Coronary artery (tissue), 2 donors: ENCODE results near the gene EGR4.

Source experiments
- DNase-seq: peaks from one replicate; pipeline ENCODE4 v3.0.0-alpha.2; 2017; ENCODE audit warnings: low spot score
- H3K27ac ChIP-seq, 2 donors: fragments of 200-600 bp; sonication (generic); one replicate each; pipeline ENCODE4 v1.5.1; 2016 to 2019
- H3K4me3 ChIP-seq: fragments of 200-600 bp; sonication (generic); 2 replicates; pipeline ENCODE4 v1.5.1; 2016; ENCODE audit warnings: mild to moderate bottlenecking, moderate library complexity
- TF ChIP-seq, protein P1 (sequence below): fragments of 200-600 bp; sonication (generic); IDR thresholded peaks from one replicate; pipeline ENCODE4 v1.5.1; 2019; ENCODE audit warnings: antibody characterized with exemption

EGR4 gene

DNA sequence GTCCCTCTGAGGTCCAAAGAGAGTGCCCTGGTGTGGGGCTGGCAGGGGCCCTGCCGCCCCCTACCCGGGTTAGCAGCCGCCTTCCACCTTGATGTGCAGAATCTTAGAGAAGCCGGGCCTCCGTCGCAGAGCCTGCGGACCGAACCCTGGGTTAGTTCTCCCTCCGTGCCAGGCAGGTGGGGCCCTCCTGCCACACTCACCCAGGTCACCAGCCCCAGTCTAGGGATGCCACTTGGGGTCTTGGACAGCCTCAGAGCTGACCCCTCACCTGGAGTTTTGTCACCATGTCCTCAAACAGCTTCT is 34.5 kb downstream of the EGR4 start:
- no peak for DNase-seq
- no peak overlapping the region for H3K27ac ChIP-seq
- H3K4me3 ChIP-seq, result no peak overlapping the region
- TF ChIP-seq, protein P1, sequence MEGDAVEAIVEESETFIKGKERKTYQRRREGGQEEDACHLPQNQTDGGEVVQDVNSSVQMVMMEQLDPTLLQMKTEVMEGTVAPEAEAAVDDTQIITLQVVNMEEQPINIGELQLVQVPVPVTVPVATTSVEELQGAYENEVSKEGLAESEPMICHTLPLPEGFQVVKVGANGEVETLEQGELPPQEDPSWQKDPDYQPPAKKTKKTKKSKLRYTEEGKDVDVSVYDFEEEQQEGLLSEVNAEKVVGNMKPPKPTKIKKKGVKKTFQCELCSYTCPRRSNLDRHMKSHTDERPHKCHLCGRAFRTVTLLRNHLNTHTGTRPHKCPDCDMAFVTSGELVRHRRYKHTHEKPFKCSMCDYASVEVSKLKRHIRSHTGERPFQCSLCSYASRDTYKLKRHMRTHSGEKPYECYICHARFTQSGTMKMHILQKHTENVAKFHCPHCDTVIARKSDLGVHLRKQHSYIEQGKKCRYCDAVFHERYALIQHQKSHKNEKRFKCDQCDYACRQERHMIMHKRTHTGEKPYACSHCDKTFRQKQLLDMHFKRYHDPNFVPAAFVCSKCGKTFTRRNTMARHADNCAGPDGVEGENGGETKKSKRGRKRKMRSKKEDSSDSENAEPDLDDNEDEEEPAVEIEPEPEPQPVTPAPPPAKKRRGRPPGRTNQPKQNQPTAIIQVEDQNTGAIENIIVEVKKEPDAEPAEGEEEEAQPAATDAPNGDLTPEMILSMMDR, result no peak

DNA sequence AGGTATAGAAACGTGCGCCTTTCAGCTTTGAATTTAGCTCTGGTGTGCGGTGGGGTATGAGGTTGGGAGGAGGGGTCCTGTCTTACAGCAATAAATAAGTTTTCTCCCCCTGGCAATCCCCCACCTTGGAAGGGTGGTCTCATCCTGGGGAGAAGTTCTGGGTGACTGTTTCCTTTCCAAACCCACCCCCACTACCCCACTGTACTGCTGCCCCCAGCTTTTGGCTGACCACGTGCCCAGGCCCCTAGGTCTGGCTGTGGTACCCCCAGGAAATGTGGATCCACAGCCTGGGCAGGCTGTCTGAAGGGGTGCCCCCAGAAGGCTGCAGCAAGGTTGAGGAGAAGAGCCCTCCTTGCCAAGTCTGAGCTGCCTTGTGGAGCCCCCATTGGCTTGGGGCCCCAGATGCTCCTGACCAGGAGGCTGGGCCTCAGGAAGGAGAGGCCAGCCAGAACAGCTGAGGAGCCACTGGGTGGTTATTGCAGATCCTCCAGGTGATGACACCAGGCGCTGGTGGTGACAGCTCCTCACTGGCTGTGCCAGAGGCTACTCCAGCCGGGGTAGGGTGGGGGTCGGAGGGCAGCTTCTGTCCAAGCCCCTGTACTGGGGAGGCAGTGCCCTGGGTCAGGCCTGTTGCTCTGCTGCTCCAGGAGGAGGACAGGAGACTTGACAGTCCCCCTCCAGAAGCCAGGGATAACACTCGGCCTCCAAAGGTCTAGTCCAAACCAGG is 35.0 kb downstream of the EGR4 start:
- no peak for DNase-seq
- TF ChIP-seq, protein P1, result no peak
- H3K27ac ChIP-seq, result no peak overlapping the region
- H3K4me3 ChIP-seq, result no peak overlapping the region

DNA sequence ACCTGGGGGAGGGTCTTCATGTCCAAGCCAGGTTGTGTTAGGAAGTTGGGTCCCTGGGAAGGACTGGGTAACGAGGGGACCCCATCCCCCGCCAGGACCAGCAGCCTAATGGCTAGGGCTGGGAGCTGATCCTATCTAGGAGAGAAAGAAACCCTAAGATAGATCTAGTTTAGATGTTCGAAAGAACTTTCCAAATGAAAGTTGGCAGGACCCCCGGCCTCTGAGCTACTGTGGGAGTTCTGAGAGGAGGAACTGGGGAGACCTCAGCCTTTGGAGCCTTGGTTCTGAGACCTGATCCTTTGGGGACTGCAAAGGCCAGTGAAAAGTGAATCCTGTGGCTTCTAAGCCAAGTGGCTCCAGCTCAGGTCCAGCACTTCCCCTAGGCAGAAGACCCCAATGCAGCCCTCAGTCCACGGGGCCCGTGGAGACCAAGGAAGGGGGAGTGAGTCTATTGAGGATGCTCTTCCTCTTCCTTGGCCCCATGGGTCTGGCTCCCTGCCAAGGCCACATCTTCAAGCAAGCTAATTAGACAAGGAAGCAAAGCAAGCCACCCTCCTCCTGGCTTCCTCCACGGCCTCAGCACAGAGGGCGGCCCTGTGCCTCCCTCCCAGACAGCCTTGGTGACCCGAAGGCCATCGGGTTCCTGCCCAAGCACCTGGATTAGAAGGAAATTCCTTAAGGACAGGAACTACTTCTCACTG is 35.8 kb downstream of the EGR4 start:
- TF ChIP-seq, protein P1, result no peak
- no peak for DNase-seq
- Histone ChIP-seq H3K27ac (no peak overlapping the region), H3K4me3 (no peak overlapping the region)

DNA sequence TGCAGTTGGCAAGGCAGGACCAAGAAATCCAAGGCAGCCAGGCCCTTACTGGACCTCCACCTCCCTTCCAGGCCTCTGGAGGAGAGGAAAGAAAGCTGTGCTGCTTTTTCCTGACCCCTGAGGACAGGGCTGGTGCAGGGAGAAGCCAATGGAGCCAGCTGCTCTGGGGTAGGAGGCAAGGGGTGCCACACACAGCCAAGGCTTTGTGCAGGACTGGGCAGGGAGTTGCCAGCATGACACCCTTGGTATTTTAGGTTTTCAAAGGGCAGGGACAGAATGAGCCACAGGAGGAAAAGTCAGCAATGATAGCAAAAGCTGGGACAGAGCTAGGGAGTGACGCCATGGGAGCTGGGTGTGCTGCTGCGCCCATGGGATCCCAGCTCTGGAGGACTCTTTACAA is 36.3 kb downstream of the EGR4 start:
- H3K27ac ChIP-seq, result no peak overlapping the region
- no peak overlapping the region for H3K4me3 ChIP-seq
- TF ChIP-seq, protein P1, result no peak
- DNase-seq, result no peak

DNA sequence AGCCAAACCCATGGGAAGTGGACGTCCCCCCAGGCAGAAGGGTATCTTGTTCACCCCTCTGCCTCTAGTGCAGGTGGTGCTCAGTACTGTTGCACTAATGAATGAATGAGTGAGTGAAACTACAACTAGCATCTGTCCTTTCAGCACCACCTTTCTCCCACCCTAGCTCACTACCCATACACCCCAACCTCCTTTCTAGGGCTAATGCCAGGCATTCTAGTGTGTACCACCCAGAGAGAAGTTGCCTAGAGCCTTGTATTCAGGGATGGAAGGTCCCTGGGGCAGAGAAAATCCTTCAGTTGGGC is 36.8 kb downstream of the EGR4 start:
- TF ChIP-seq, protein P1, result no peak
- Histone ChIP-seq H3K4me3 (no peak overlapping the region), H3K27ac (no peak overlapping the region)
- DNase-seq, result no peak

DNA sequence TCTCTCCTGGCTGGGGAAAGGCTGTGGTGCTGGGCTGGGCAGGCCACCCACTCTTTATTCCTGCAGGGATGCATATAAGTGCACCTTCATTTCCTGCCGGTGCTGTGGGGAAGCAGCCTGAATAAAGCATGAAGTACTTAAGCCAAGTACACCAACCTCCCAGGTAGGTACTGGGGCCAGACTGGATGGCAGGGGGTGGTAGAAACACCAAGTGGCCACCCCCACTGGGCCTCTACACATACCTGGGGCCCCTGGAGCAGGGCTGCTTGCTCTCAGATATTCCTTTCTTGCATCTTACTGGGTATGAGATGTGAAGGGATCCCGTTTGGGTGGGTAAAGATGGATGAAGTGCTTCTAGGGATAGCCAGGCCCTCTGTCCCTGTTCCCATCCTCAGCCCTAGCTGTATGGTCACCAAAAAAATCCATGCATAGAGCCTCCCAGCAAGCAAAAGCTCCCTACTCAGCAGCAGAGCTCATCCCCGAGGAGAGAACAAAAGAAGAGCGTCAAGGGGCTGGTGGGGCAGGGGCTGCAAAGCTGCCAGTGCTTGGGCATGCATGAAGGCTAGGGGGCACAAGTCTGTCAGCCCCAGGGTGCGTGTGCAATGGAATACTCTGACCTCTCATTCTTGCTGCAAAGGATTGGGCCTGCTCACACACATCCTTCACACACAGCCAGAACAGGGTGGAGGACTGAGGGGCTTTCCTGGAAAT is 37.3 kb downstream of the EGR4 start:
- DNase-seq, result no peak
- TF ChIP-seq, protein P1, result no peak
- Histone ChIP-seq H3K4me3 (no peak overlapping the region), H3K27ac (no peak overlapping the region)
